HG03025 (cell line): ENCODE measurements around the gene ETFA.

Experiments used
- ATAC-seq: cut with Tn5 transposase; IDR thresholded peaks from one replicate; pipeline ENCODE4 v1.9.1; 2021; ENCODE audit warnings: mild to moderate bottlenecking, moderate library complexity; ENCODE audit not compliant: unreplicated experiment, low FRiP score

The ETFA gene

DNA sequence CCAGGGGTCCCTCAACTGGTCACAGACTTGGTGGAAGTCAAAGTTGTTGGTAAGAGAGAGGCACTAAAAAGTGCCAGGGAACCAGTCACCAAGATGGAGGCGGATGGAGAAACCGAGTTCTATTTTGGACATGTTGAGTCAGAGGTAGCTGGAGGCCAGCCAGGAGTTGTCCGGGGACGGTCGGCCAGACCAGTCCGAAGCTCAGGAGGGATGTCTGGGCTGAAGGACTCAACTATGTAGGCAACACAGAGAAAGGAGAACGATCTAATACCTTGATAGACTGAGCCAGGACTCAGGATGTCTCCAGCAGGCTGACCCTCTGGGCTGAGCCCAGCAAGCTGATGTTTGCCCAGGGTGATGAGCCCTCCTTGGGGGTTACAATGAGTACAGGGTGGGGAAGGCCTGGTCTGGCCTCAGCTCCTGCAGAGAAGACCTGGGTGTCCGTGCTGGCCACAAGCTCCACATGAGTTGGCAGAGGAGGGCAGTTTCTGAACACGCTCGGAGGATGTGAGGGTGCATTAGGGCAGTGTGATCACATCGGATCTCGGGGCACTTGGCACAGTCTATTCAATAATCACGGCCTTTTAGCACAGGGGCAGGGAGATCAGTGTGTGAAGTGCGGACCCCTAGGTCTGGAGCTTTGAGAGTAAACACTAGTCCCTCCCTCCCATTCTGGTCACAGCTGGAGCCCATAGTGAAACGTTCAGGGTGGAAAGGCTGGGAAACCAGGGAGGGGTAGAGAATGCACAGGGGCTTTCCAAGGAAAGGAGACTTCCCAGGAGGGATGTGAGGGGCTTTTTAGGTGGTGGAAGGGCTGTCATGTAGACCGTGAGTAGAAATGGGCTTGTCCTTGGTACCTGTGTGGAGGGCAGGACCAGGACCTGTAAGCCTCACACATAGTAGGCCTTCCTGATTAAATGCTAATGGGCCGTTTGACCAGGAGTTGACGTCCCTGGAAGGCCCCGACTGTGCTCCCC lies 111.9 kb downstream of the ETFA start:
- ATAC-seq, result no peak

DNA sequence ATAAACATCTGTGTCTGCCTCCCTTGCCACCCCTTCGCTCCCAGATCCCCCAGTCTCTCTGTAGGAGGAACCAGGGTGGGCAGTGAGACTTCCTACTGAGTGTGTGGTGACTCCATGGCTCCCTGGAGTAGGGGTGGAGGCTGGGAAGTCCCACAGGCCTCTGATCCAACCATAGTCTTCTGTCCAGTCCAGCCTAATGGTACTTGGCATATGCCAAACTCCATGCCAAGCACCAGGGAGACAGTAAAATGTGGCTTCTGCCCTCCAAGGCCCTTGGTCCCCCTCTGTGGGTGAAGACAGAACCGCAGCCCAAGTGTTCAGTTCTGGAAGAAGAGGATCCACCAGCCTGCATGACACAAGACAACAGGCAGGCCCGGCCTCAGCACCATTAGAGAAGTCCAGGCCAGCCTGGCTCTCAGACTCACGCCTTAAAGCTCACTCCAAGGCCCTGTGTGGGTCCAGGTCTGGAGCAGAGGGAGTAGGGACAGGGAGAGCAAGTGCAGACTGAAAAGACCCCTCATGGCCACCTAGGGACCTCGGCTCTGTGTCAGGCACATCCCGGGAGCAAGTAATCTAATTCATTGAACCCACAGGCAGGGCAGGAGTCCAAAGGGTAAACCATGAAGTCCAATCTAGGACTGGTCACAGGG lies 112.7 kb downstream of the ETFA start:
- ATAC-seq, result no peak

DNA sequence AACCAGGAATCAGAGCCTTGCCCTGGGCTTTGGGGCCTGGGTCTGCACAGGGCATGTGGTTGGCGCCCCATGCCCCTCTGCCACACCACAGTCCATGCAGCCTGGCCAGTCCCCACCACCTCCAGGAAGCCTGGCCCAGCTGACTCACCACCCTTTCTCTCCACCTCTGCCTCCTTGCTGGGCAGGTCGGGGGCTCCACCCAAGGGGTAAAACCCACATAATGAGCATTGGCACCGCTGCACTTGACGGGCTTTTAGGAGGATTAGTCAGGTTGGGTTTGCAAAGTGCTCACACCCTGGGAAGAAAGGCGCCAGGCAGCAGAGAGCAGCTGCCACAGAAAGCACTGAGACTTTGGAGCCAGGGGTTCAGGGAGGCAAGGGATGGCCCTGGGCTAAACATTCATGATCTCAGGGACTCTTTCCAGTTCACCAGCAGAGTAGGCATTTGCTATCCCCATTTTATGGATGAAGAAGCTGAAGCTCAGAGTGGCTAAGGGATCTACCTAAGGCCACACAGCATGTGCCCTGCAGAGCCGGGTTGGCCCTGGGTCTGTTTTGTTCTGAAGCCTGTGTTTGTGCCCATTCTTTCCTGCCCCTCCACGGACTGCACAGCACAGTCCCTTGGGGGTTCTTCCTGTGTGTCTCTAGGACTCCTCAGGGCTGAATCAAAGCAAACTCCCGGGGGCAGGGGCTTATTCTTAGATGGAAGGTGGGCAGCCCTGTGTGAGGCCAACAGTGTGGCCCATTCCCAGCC lies 113.4 kb downstream of the ETFA start:
- no peak for ATAC-seq

DNA sequence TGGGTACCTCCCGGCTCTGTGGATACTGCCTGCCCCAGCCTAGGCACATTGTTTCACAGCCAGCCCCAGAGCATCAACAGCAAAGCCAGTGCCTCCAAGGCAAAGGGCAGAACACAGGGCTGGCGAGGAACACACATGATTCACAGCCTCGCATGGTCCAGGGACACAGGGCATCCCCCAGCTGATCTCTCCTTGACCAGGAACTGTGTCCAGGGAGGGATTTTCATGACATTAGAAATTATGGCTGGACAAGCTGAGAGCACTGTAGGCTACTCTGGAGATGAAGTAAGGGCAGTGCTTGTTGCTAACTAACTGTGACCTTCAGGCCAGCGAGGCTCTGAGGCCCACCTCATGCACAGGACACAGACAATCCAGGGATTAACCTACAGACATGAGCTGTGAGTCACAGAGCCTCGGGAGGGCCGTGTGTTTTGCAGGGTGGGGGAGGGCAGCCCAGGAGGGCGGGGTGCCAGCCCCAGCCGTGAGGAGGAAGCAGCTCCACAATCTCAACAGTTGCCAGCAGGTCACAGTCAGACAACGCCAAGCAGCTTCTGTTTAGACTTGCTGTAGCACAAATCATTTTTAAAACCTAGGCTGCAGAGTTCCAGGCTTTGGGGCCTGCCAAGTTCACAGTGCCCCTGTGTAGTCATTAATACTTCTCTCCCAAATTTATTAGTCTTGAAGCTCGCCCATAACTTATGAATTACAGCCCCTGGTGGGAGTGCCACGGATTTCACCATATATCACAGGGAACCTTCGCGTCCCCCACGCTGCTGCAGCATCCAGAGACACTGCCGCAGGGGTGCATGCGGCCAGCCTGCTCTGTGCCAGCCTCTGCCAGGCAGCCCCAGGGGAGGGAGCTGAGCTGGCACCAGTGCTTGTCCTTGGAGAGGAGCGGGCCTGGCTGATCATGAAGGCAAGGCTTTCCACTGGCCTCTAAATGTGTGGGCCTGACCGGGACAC lies 114.7 kb downstream of the ETFA start:
- ATAC-seq, result no peak

DNA sequence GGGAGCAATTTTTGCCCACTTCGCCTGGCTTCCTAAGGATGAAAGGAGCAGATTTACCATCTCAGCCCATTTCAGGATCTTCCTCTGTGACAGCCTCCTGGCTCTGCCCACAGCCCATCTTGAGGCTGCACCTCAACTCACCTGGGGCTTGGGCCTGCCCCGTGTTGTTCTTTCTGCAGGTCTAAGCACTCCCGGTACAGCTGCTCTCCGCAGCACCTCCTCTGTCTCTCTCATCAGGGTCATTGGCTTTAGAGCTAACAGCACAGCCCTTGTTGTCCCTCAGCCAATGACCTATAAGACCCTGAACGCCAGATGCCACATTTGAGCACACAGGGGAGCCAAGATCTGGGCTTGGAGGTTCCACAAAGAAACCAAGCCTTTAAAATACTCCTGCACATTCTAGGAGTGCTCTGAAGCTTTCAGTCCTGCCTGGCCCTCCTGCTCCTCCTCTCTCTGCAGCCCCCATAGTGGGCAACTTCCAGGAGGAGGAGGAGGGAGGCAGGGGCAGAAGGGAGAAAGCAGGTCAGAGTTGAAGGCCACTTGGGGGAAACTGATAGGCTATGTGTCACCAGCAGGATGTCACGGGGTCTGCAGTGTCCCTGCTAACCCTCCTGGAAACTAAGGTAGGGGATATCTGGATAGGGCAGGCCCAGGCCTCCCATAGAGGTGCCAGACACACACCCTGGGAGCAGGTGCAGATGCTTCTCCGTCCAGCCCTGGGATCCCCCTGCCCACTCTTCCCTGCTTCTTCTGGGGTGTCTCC lies 115.6 kb downstream of the ETFA start:
- ATAC-seq, result no peak

DNA sequence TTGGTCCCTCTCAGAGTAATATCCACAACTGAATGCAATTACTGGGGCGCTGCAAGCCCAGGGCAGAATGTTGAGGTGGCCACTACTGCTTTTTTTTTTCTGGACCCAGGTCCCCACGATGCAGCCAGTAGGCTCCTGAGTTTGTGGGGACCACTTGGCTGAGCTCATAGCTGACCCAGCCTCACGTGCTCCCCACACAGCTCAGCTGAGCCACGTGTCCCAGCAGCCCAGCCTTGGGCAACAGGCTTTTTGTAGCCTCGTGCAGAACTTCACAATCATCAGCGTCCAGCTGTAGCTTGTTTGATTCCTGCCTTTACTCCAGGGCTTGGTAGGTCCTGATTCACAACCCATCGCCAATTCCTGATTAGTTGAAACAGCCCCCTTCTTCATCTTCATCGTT lies 117.3 kb downstream of the ETFA start:
- no peak for ATAC-seq

DNA sequence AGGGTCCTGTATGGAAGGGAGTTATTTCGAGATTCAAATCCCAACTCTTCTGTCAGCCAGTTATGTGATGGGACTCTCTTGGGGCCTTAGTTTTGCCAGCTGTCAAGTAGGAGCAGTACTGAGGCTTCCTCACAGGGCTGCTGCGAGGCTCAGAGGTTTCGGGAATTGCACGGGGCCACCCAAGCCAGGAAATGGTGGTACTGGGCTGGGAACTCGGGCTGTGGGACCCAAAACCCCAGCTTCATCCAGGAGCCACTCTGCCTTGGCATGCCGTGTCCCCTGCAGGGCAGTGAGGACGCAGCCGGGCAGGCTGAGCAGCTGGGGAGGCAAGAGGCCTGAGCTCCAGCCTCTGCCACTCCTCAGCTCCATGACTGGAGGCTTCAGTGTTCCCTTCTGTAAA lies 118.6 kb downstream of the ETFA start:
- ATAC-seq, result no peak

DNA sequence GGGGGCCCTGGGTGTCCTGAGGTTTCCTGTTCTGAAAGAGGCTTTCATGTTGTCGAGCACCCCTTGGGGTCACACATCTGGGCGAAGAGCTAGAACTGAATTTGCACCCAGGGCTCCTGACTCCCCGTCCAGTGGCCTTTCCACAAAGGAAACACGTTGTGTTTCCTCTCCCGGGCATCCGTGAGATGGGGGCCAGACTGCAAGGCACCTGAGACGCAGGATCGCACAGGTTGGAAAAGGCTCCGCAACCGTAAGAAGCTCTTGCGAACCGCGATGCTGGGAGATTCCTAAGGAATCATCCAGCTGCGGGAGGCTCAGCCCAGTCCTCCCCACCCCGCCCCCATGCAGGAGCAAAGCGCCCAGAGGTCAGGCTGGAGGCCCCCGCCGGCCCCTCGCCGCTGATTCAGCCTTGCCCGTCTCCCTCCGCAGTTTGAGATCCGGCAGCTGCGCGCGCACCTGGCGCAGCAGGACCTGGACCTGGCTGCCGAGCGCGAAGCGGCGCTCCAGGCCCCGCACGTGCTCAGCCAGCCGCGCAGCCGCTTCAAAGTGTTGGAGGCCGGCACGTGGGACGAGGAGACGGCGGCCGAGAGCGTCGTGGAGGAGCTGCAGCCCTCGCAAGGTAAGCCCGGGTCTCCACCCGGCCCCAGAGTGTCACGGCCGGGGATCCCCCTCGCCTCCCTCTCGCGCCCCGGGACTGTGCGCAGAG lies 119.6 kb downstream of the ETFA start:
- ATAC-seq, result no peak

DNA sequence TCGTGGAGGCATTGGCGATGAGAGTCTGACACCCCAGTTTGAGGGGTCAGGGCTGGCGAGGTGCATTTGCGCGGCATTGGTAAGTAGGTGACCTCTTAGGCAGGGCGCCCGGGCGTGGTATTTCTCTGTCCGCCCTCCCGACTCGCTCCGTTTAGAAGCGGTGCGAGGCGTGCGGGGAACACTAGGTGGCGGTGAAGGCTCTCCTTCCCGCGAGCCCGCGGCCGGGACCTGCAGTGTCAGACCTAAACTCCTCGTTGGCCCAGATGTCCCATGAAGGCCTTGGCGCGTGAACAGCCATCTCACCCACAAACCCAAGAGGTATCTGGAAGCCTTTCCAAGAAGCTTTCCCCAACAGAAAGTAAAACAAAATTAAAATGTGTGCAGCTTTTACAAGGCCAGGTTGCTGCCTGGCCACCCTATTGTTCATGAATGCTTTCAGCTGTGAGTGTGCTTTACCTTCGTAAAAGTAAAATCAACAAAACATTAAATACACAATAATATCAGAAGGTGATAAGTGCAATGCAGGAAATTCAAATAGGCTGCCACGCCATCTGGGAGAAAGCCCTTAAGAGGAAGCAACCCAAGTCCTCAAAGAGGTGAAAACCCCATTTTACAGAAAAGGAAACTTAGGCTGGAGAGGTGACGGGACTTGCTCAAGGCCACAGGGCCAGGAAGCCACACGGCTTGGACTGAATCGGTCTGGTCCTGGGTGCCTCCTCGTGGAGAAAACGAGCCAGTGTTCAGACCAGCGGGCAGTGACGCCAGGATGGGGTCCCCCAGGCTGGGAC lies 120.3 kb downstream of the ETFA start:
- peak; percentile 65 for ATAC-seq

DNA sequence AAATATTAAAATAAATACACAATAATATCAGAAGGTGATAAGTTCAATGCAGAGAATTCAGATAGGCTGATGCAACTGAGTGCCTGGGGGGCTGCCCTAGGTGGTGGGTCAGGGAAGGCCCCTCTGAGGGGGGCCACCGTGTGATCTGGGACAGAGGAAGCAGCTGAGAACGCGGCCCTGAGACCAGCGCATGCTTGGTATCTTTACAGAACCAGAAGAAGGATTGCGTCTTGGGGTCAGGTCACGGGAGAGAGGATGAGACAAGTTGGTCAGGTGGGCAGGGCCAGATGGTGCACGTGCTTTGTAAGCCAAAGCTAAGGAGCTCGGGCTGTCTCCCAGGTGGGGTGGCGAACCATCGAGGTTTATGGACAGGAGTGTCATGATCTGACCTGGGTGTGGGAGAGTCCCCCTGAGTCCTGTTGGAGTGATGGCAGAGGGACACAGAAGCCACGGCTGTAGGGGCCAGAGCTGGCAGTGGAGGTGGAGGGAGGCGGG lies 121.2 kb downstream of the ETFA start:
- ATAC-seq, result no peak

DNA sequence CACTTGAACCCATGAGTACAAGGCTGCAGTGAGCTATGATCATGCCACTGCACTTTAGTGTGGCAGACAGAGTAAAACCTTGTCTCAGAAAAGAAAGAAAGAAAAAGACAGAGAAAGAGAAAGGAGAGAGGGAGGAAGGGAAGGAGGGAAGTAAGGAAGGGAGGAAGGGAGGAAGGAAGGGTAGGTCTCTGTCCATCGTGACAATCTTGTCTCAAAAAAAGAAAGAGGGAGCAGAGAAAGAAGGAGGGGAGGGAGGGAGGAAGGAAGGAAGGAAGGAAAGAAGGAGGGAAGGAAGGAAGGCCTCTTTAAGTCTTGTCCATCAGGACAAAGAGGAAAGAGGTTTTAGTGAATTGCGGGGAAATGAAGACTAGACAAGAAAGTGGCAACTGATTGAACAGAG lies 122.2 kb downstream of the ETFA start:
- no peak for ATAC-seq

DNA sequence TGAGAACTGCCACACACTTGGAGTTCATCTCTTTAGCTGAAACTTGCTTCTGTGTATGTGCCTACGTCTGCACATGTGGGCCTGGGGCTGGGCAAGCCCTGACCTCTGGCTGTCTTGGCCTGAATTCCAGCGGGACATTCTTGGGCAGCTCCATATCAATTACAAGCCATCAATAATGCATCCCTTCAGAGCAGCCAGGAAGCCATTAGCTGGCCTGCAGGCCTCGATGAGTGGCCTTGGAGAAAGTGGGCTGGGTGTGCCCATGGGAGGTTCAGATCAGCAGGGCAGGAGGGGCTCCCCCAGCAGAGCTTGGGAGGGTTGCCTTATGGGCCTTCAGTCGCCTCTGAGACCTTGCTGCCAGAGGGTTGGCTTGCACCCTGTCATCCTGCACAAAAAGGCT lies 124.1 kb downstream of the ETFA start:
- ATAC-seq, result no peak

DNA sequence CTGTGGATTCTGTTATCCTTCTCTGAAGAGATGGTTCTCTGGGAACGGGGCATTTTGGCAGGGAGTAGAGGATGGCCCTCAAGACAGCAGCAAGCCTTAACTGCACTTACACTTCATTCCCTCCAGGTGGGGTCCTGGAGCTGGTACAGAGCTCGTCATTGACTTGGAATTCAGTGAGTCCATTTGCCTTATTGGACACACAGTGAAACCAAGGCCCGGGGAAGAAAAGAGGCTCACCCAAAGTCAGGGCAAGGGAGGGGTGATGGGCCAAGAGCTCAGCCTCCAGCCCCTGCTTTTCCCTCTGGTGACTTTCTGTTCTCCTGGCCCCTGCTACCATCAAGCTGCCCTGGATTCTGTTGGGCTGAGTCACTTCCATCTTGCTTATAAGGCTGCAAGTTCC lies 125.6 kb downstream of the ETFA start:
- ATAC-seq, result no peak

DNA sequence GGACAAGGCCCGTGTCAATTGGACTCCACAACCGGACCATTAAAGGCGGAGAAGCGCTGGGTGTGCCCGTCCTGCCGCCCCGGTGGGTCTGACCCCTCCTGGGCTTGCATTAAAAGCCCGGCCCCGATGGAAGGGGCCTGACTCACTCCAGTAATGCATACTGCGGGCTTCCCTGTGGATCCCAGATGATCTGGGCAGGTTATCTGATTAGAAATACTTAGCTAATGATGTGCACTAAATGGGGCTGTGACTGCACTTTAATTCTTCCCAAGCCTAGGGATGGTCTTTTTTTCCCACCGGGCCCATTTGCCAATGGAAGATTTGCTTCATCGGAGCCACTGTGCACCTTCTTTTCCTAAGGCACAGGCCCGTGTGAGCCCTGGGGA lies 126.6 kb downstream of the ETFA start:
- no peak for ATAC-seq

DNA sequence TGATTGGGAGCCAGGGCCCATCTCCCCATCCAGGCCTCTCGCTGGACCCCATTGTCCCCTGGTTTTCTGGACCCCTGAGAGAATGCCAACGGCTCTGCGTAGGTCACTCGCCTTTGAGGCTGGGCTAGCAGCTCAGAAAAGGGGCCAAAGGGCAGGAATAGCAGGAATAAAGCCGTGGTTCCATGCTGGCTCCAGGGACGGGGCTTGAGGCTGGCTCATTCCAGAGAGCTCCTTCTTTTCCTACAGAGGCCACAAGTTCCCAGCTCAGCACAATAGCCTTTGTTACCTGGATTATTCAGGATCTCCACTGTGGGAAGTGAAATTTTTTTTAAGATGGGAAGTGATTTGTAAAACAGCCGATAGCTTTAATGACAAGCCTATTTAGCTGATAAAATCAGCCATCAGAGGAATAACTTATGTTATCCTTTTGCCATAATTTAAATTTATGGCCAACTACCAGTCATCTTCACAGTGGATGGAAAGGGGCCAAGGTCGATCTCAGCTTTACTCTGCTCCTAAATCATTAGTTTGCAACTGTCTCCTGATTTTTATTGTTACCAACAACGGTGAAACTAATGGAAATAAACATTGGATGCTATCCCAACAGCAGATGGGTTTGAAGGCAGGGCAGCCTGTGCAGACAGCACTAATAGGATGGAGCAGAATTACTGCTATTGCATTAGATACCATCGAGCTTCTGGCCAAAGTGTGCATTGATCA lies 127.2 kb downstream of the ETFA start:
- ATAC-seq, result no peak

DNA sequence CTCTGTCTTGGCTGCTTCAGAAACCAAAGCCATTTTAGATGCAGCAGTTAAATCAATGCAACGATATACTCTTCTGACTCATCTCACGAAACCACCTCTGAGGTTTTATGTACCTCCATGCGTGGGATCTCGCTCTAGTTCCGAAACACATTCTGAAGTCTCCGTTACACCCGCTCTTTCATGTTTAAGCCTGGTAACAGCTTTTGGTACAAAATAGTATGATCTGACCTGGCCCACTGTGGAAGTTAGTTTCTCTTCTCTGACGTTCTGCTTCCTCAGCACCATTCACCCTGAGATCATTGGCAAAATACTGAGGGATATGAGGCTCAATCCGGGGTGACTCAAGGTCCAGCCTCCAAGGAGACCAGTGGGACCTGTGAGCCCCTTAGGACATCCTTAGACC lies 129.6 kb downstream of the ETFA start:
- ATAC-seq, result peak; percentile 73

DNA sequence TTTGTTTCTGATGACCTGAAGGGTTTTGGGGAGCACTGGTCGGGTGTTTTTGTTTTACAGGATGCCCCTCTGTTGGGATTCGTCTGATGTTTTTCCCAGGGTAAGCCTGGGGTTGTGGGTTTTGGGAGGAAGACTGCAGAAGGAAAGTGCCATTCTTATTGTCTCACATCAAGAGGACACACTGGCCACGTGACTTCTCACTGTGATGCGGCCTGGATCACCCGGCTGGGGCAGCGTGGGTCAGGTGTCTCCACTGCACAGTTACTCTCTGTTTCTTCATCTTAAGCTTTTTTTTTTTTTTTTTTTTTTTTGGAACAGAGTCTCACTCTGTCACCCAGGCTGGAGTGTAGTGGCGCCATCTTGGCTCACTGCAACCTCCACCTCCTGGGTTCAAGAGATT lies 130.9 kb downstream of the ETFA start:
- ATAC-seq, result no peak
